GM12874 (cell line): Measurements from ENCODE around the gene KPNA5.

Source experiments
- TF ChIP-seq, protein P1 (sequence below): IDR thresholded peaks from 2 replicates; pipeline ENCODE4 v1.5.1; 2011; ENCODE audit warnings: low read depth, mild to moderate bottlenecking, control low read depth, low read length, moderate library complexity; ENCODE audit not compliant: insufficient read depth

KPNA5 gene

DNA sequence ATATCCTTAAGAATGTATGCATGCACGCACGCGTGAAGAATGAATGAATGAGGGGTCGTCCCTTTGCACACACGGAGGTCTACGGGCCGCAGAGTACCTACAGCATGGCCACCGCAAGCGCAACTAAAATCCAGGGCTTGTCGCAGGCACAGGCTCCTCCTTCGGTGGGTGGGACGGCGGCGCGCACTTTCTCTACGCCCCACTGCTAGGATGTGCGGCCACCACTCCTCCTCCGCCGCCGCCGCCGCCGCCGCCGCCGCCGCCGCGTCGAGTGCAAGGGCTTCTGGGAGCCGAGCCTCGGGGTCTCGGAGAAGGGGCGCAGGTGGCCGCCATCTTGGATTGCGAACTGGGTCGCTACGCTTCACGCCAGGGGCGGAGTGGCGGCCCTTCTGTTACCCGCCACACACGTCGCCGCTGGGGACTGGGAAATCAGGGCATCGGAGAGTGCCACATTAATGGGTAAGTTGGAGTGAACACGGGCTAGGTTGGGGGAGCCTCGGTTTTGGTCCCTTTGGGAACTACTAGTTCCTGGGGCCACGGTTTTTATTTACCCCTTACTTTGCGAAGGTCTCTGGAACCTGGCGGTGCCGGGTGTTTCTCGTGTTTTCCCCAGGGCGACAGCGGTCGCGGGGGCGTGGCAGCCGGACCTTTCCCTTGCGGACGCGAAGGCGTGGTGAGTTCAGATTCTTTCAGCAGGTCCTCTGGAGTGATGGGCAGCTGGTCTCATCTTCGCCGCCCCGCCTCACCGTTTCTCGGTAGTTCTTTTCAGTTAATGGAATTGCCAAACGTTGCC is at the start of gene KPNA5:
KPNA5 (plus strand) TSS at position 332 of the 793 bp plus-strand sequence; CDS start at position 456, 124 bp downstream.
- TF ChIP-seq, protein P1, sequence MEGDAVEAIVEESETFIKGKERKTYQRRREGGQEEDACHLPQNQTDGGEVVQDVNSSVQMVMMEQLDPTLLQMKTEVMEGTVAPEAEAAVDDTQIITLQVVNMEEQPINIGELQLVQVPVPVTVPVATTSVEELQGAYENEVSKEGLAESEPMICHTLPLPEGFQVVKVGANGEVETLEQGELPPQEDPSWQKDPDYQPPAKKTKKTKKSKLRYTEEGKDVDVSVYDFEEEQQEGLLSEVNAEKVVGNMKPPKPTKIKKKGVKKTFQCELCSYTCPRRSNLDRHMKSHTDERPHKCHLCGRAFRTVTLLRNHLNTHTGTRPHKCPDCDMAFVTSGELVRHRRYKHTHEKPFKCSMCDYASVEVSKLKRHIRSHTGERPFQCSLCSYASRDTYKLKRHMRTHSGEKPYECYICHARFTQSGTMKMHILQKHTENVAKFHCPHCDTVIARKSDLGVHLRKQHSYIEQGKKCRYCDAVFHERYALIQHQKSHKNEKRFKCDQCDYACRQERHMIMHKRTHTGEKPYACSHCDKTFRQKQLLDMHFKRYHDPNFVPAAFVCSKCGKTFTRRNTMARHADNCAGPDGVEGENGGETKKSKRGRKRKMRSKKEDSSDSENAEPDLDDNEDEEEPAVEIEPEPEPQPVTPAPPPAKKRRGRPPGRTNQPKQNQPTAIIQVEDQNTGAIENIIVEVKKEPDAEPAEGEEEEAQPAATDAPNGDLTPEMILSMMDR = no peak

GRCh38 chr6:116631379-116631990 is 49.5 kb upstream of the KPNA5 start:
- TF ChIP-seq, protein P1 = no peak

- TF ChIP-seq, protein P1 = peak; percentile 23; the same call in 1 of the 2 replicates
Measured at GRCh38 chr6:116633685-116634084, 47.3 kb upstream of the KPNA5 start.

DNA sequence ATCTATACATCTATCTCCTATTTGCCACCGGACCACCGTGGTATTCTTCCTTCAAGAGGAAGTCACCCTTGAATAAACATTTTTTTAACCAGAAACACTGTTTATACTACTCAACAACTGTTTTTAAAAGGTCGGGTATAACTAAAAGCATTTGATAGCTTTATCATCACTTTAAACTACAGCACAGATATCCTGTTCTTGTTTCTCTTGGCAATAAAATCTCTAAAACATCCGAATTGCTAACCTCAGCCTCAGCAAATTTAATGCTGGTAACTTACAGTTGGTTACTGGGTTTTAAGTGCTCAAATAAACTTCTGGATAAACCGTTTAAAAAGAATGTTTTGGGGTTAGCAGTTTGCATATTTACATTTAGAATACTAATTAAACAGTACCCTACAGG is 32.9 kb upstream of the KPNA5 start:
- TF ChIP-seq, protein P1 = no peak

DNA sequence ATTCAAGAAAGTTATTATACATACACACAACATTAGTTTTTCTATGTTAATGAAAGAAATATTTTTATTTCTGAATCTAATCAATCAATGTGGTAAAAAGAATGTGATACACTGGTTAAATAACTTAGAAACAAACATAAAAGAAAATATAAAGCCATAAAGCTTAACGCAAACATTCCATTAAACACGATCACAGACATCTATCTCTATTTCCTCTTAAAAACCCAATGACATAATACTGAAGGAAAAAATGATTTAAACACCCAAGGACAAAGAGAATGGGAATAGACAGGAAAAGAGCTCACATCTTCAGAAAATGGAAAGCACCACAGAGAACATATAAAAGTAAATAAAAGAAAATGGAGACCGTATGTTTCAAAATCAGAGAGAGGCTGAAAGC is 31.9 kb upstream of the KPNA5 start:
- TF ChIP-seq, protein P1 = no peak

- TF ChIP-seq, protein P1 = no peak
Measured at GRCh38 chr6:116651916-116652315, 29.1 kb upstream of the KPNA5 start.

- TF ChIP-seq, protein P1 = no peak
Measured at GRCh38 chr6:116661594-116661993, 19.4 kb upstream of the KPNA5 start.
